Stimulated activated CD8-positive, alpha-beta memory T cell treated with anti-CD3 and anti-CD28 coated beads, Interleukin-12 subunit alpha, Interleukin-12 subunit beta, amount 100 ng/mL, for 4 hours (primary cell): ENCODE measurements around the gene PPP4R4.
"Not testable (repeated sequence)": the region's sequence is repeated elsewhere in the genome, so short reads cannot be mapped to it uniquely, and the experiment has no call there.

Experiments used
- DNase-seq: peaks from one replicate; pipeline ENCODE4 v3.0.0-alpha.2; 2020; ENCODE audit warnings: low read depth

PPP4R4 gene

DNA sequence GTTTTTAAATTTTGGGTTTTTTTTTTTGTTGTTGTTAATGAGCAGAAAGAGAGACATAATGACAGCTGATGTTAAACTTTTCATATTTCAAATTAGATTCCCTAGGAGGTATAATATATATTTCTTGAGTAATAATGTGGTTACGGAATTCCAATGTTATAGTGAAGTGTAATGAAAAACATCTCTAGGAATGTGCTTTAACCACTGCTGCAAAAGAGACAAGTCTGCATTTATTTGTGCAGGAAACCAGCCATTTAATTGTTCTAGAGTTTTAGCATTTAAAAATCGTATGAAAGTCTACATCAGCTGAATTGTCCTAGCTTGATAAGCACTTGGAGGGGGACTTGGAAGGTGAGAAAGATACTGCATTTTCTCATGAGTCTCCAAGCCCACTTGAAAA is 104.6 kb downstream of the PPP4R4 start:
- no peak for DNase-seq

- no peak for DNase-seq
These were observed 109.0 kb downstream of the PPP4R4 start for GRCh38 chr14:94282991-94283723.

DNA sequence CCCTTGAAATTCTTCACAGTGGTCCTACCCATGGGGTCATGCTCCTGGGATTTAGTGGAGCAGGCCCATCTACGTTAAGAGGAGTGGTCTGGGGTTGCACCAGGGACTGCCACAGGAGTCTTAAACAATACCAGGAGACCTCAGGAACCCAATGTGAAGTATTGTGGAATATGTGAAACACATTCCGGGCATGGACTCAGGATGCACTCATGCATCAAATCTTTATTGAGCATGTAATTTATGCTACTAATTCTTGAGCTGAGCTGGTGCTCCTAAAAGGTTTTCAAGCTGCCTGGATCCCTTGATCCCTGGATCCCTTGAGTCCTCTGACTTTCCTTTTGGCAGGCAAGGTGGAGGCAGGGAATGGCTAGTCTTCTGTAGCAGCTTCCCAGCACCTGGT is 110.1 kb downstream of the PPP4R4 start:
- no peak for DNase-seq

DNA sequence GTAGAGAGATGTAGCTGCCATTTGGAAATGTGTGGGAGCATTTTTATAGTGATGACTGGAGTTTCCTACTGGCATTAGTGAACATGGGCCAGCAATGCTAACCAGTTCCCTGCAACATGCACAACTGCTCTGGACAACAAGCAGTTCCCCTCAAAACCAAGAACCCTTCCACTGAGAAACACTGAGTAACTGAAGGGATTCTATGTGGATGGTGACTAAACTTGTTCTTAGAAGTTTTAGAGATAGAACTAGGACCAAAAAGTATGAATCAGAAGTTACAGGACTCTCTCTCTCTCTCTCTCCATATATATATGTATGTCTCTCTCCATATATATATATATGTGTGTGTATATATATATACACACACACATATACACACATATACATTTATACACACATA is 111.0 kb downstream of the PPP4R4 start:
- no peak for DNase-seq

DNA sequence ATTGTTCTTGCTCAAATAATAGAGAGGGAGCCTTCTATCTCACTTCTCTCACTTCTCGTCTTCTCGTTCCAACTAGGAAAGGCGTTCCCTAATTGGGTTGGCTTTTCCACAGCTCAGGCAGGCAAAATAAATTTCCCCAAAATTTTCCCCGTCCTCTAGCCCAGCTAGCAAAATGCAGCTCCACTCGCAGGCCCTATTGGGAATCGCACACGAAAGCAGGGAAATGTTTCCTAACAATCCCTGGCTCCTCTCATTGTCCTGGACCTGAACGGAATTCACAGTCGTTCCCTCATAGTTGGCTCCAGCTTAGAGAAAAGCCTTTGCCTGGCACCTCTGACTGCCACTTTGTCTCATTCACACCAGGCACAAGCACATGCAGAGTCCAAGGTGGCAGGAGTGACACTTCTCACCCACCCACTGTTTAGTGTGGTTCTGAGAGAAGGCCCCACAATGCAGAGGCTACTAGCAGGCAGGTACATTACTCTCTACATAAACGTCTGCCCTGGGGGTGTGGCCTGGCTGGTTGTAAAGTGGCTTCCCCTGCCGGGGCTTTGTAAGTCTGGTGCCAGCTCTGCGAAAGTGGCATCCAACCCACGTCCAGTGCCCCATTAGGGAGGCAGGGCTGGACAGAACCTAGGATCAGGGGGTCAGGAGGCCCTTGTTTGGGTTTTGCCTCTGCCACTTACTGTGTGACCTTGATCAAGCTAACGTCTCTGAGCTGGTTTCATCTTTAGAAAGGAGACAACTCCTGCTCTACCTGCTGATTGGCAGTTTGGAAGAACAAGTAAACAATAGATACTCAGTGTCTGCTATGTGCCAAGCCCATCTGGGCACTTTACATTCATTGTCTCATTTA is 114.7 kb downstream of the PPP4R4 start:
- no peak for DNase-seq

- no peak for DNase-seq
These were observed 116.1 kb downstream of the PPP4R4 start for GRCh38 chr14:94290197-94290596.

GRCh38 chr14:94291159-94291905 is 117.2 kb downstream of the PPP4R4 start:
- no peak for DNase-seq

GRCh38 chr14:94291906-94292525 is 117.9 kb downstream of the PPP4R4 start:
- DNase-seq = no peak

DNA sequence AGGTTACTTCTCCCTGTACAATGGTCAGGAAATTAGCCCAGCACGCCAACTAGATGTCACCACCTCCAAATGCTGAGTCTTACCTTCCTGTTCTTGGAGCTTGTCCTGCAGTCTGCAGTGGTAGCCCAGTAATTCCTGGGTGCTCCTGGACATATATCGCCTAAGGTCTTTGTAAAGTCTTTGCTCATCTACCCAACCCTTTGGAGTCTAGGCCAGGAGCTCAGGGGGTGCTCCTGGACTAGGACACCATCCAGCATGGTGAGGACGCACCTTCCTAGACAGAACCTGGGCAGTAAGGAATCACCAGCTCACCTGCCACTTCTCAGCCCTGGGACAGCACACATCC is 118.4 kb downstream of the PPP4R4 start:
- no peak for DNase-seq

DNA sequence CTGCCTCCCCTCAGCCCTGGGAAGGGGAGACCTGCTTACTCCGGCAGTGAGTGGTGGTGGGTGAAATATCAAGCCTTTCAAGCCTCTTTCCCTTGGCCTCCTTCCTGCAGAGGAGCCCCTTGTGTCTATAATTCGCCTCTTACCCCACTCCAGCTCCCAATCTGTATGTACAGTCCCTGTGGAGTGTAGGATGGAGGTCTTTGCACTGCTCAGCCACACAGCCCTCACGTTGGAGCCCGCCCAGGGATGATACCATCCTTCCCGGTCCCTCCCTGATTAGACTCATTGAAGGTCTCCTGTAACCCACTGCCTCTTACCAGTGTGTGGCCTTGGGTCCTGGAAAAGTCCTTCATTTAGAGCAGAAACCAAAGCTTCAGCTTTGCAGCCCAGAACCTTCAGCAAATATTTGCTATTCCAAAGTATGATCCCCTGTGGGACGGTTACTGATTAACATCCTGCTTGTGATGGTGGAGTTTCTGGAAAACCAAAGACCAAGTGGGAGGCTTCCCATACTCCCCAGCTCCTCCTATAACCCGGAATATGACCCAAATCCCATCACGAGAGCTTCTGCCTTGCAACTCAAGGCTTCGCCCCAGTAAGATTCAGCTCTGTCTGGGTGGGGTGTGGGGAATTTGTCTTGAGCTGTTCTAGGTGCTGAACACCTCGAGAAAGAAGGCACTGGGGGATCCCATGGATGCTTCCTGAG is 118.9 kb downstream of the PPP4R4 start, which contains the start of gene SERPINA10:
TSS of gene SERPINA10 (minus strand) at position 397 of the 706 bp plus-strand sequence. CDS start 2,675 bp downstream, outside the sequence.
- DNase-seq = no peak

- no peak for DNase-seq
These were observed 119.4 kb downstream of the PPP4R4 start for GRCh38 chr14:94293578-94293924.

GRCh38 chr14:94295360-94296180 is 121.4 kb downstream of the PPP4R4 start:
- DNase-seq = no peak

- not testable (repeated sequence) for DNase-seq
These were observed 122.0 kb downstream of the PPP4R4 start for GRCh38 chr14:94296181-94296545.

DNA sequence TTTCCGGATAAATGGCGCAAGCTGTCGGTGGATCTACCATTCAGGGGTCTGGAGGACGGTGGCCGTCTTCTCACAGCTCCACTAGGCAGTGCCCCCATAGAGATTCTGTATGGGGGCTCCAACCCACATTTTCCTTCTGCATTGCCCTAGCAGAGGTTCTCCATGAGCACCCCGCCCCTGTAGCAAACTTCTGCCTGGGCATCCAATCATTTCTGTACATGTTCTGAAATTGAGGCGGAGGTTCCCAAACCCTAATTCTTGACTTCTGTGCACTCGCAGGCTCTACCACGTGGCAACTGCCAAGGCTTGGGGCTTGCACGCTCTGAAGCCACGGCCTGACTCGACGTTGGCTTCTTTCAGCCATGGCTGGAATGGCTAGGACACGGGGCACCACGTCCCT is 124.0 kb downstream of the PPP4R4 start:
- DNase-seq = no peak

GRCh38 chr14:94303111-94303510 is 129.0 kb downstream of the PPP4R4 start:
- no peak for DNase-seq

GRCh38 chr14:94304243-94304642 is 130.1 kb downstream of the PPP4R4 start:
- DNase-seq = no peak

GRCh38 chr14:94305620-94306019 is 131.5 kb downstream of the PPP4R4 start:
- DNase-seq = no peak

- no peak for DNase-seq
These were observed 132.2 kb downstream of the PPP4R4 start for GRCh38 chr14:94306047-94306978.

GRCh38 chr14:94307410-94307992 is 133.4 kb downstream of the PPP4R4 start:
- DNase-seq = no peak
